ENCODE data around the gene TBC1D2.
"Not testable (repeated sequence)": the region's sequence is repeated elsewhere in the genome, so short reads cannot be mapped to it uniquely, and the experiment has no call there.

TBC1D2 gene

DNA sequence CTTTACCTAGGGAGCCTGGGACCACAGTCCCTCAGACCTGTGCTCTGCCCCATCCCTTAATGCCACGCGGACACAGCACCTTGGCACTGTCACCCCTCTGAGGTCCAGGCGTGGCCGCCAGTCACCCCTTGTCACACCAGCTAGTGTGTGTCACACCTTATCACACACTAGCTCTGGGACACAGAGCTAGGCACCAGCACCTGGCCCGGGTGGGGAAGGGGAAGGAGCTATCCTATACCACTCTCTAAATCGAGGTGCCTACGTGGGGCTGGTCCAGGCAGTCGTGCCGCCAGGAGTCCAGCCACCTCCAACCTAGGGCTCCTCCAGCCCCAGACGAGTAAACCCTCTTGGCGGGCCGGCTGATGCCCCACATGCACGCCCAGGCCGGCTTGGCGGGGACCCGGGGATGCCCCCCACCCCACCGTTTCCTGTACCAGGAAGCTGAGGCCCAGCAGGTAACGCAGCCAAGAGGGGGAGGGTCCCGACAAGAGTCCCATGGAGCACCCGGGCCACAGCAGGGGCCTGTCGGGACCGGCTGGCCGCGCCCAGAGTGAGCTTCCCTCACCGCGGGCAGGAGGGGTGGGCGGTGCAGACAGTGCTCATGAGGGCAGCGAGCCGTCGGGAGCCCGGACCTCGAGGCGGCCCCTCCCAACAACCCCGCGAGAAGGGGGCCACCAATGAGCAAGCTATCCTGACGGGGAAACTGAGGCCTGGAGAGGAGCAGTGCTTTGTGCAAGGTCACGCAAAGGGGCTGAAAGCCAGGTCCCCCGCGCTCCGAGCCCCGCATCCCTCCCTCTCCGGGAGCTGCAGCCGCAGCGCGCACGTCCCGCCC is 63.6 kb downstream of the TBC1D2 start:
- no peak for DNase-seq (ENCODE audit: low spot score)

DNA sequence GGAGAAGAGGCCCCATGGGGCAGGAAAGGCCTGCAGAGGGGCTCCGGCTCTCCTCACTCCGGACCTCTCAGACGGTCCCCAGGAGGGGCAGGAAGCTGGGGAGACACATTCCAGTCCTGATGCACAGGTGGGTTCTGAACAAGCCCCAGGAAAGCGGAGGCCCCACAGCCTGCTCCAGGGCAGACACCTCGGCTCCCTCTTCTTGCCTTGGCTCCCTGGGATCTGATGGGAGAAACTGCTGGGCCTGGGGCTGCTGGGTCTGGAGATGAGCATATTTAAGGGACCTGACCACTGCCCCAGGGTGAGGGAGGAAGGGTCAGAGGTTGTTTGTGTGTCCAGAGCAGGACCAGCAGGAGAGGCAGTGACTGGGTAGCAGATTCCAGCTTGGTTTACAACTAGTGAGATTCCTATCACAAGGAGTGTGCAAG is 64.3 kb downstream of the TBC1D2 start:
- DNase-seq (ENCODE audit: low spot score): no peak

DNA sequence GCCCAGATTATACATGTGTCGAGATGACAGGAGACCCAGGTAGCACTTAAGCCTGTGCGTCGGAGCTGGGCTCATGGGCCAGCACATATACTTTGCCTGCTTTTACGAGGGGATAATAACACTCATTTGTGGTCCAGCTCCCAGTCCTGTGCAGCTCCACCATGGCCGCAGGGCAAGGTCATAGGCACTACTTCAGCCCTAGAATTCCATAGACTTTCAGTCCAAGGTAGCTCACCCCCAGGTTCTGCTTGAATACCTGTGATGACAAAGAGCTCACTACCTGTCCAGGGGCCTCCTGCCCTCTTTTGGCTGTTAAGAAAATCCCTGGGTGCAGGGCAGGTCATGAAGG is 64.7 kb downstream of the TBC1D2 start:
- no peak for DNase-seq (ENCODE audit: low spot score)

DNA sequence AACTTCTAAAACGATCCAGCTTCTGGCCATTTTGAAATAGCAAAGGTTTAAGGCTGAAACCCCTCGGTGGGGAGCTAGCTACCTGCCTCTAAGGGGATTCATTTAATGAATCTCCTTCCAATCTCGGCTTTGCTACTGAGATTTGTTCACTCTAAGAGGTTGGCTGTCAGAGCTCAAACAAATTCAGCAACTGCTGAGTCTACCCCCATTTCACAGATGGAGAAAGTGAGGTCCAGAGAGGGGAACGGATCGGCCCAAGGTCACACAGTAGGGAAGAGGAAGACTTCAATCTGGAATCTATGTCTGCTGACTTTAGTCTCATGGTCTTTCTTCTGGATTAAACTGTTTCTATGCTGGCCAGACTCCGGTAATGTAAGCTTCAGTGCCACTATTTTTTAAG is 66.0 kb downstream of the TBC1D2 start:
- DNase-seq (ENCODE audit: low spot score): no peak

DNA sequence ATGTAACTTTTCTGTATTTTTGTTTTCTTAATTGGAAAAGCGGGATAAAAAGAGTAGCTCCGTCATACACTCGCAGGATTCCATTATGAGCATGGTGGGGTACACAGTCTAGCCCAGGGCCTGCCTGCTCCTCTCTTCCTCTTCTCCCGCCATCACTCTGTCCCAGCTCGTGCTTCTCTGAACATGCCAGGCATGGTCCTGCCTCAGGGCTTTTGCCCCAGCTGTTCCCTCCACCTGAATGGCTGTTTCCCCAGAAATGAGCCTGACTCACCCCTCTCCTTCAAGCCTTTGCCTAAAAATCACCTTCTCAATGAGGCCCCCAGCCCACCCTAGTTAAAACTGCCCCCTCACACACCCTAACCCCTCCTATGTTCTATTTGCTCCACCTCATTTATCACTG is 67.5 kb downstream of the TBC1D2 start:
- DNase-seq (ENCODE audit: low spot score): no peak

DNA sequence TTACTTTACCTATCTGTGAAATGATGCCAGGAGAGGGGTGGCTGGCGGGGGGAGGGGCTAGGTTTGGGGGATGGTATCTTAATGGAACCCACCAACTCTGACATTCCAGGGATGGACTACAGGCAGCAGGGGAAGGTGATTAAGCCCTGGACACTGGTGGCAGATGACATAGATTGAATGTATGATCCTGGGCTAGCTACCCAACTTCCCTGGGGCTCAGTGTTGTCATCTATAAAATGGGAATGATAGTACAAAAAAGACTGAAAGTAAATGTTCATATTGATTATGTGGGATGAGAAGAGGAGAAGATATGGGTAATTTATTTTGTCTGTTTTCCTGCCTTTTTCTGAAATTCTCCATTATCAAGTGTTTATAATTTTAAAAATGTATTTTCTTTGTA is 69.2 kb downstream of the TBC1D2 start:
- no peak for DNase-seq (ENCODE audit: low spot score)

DNA sequence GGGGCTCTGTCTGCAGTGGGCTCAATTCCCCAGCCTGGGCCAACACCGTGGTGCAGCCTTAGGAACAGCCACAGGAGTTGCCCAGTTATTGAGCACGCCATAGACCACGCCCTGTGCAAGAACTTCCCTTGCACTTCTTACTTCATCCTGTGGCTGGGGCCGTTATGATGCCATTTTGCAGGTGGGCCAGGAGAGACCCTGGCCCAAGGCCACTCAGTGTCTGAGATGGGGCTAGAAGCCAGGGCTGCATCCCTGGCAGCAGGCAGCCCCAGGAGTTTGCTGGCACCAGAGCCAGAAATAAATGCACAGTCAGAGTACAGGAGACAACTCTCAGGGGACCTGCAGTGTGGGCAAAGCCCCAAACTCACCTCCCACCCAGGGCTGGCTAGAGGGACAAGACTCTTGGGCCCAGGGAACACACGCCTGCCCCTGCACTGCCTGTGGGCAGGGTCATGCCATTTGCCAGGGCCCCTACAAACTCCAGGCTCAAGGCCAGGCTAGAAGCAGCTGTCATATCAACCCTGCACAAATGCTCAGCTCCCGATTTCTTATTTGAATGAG is 69.8 kb downstream of the TBC1D2 start:
- no peak for DNase-seq (ENCODE audit: low spot score)

DNA sequence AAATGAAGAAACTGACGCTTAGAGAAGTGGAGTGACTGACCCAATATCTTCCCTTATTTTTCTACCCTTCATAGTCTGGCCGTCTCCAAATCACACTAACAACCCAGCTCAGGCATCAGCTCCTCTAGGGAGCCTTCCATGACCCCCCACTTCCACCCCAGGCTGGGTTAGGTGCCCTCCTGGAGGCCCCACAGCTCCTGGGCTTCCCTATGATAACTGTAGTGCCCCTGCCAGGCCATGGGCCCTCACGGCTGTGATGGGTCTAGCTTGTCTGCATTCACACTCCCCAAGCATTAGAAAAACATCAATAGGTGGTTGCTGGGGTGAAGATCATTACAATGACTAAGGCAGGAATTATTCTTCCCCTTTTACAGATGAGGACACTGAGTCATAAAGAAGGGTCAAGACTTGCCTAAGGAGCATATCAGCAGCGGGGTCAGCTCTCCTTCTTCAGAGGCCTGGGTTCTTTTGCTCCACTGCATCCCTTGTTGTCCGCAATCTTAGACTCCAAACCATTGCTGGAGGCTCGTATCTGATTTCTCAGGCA is 70.4 kb downstream of the TBC1D2 start:
- no peak for DNase-seq (ENCODE audit: low spot score)

DNA sequence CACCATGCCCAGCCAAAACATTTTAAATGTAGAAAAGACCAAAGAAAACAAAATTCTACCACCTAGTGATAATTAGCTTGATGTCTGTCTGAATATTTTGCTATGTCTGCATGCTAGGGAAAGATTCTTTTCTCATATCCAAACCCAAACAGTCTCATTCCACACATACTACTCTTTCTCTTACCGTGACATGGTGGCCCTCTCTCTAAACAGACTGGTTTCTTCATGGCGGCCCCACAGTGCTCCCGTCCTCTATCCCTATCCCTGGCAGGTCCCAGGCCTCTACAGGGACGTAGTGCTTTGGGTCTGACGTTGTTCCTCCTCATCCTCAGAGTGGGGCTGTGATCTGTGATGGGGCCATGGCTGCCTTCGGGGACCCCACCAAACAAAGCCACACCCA is 71.1 kb downstream of the TBC1D2 start:
- DNase-seq (ENCODE audit: low spot score): no peak

DNA sequence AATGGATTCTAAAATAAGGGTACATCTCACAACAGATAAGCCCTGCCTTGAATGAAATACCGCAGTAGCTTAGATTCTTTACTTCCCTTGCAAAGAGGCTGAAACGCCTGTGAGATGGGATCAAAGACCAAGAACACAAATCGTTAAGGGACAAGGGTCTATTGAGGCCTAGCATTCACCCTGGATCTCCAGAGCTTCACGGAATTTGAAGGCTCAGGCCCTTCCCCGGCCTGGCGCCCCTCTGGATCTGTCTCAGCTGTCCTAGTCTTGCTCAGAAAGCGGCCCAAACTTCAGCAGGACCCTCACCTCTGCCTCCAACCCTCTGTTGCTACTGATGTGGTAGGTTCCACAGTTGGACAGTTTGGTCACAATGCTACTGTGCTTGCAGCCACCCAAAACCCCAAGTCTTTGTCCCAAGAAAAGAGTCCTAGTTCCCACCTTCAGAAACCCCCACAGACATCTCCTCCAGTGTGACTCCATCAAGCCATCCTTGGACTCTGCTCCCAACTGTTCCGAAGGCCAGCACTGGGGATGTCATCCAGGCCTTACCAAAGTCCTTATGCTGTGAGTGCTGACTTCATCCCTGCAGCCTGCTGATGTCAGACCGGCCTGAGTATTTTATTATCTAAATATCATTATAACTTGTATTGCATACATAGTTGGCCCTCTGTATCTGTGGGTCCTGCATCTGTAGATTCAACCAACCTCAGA is 72.4 kb downstream of the TBC1D2 start:
- DNase-seq (ENCODE audit: low spot score): no peak

DNA sequence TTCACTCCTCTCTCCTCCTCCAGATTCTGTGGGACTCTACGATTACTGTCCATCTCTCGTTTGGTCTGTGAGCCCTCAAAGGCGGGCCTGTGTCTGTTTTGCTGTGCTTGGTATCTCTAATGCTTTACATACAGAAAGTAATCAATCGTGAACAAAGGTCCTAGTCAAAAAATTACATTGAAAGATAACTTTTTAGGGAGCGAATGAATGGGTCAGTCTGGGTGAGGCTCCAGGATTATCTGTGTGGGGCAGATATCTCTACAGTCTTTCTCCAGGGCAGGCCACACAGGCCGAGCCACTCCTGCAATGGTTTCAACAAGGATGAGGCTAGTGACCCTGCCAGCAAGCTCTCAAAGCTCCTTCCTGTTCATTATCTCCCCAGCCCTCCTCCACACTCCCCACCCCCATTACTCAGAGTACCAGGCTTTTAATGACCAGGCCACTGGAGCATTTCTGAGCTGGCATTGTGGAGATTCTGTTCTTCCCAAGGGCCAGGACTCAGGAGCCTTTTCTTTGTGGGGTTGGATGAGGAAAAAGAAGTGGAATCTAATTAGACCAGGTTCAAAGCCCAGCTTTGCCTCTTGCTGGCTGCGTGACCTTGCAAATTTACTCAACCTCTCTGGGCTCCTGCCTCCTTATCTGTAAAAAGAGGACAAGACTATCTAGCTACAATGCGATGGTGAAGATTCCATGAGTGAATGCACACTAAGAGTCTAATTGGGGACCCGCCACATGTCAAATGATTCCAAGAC is 73.2 kb downstream of the TBC1D2 start:
- no peak for DNase-seq (ENCODE audit: low spot score)

DNA sequence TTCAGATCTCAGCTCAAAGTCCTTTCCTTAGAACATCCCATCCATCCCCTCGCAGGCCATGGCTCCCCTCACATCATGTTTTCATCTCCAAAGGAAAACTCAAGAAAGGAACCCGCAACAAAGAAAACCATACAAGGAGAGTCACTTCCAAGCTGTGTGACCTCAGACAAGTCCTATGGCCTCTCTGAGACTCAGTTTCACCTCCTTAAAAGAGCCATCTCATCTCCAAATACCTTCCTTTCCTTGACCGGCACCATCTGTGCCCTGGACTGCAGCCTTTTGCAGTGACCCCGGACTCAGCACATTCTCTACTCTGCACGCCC is 73.7 kb downstream of the TBC1D2 start:
- no peak for DNase-seq (ENCODE audit: low spot score)

DNA sequence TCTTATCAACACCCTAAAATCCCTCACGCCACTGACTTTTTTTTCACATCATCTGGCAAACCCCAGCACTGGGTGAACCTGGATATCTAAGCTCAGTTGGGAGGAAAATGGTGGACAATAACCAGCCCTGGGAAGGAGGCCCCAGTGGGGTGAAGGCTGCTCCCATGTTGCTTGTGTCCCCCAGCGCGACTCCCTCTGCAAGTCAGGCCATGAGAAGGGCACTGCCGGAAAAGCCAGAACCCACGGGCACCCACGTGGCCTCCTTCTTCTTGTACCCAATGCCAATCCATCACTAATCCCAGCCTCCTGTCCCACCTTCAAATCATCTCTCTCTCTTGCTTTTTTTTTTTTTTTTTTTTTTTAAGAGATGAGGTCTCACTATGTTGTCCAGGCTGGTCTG is 74.5 kb downstream of the TBC1D2 start:
- DNase-seq (ENCODE audit: low spot score): no peak

DNA sequence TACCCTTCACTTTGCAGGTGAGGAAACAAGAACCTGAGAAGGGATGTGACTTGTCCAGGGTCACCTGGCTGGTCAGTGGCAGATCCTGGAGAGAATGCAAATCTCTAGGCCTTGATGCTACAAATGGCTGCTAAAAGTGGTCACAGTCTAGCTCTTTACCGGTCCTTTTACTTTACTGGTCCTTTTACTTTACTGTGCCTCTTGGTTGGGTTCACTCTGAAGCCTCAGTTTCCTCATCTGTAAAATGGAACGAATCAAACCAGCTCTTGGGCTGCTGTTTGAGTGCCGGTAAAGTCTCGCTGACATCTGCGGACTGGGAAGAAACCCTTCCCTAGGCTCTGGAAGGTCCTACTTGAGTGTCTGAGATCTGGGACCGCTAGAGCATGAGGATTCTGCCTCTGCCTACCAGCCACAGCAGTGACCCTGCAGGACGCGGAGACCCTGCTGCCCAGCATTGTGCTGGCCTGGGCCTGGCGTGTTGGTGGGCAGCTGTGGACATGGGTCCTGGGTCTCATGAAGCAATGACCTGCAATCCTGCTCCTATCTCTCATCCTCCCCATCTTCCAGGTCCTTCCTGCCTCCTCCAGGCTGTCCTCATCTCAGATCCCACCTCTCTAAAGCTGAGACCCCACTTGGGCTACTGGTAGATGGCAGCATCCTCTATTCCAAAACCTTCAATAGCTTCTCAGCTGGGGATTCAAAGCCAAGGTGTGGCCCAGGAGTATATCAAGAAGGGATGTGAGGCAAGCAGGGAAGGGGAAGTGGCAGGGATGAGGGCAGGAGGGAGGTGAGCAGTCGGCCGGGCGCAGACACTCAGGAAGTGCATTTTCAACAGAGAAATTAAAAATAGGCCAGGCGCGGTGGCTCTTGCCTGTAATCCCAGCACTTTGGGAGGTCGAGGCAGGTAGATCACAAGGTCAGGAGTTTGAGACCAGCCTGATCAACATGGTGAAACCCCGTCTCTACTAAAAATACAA is 76.3 kb downstream of the TBC1D2 start:
- DNase-seq (ENCODE audit: low spot score): no peak

DNA sequence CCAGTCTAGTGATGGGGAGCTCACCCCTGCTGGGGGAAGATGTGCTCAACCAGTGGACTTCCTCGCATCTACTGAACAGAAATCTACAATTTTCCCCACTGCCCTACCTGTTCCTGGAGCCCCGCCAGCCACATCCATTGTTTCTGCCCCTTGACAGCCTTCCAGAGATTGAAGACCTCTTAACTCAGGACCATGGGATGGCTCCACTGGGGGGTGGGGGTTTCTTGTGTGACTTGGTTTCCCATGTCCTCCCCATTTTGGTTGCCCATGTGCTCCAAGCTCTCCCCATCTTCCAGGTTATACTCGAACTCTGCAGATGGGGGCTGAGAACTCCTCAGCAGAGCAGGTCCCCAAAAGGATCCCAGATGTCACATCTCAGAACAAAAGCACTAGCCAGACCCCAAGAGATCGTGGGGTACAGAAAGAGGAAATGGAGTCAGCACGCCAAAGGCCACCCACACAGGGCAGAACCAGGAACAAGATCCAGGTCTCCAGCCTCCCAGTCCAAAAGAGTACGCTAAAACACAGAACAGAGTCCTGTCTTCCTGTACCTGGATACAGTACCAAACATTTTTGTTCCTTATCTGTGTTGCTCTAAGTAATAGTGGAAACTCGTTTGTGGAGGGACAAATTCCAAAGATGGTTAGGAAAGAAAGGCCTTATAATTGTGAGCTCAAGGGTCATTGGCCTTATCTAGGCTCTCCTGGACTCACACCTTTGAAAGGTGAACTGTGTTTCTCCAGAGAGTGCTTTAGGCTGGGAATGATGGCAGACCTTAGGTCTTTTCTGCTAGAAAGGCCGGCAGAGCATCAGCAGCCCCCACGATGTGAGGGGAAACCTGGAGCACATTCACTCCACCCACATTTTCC is 78.8 kb downstream of the TBC1D2 start:
- DNase-seq (ENCODE audit: low spot score): no peak

DNA sequence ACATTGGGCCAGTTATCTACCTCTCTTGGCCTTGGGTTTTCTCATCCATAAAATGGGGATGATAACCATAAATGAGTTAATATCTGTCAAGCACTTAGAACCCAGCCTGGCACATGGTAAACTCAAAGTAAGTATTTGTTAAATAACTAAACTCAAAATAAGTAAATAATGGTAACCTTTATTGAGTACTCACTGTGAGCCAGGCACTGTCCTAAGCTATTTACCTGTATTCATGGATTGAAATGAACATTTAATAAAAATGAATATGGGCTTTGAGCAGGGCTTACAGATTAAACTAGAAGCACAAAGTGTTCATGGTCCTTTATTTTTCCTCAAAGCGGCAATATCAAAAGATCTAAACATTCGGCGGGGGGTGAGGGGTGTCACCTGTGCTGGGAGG is 79.7 kb downstream of the TBC1D2 start:
- no peak for DNase-seq (ENCODE audit: low spot score)

DNA sequence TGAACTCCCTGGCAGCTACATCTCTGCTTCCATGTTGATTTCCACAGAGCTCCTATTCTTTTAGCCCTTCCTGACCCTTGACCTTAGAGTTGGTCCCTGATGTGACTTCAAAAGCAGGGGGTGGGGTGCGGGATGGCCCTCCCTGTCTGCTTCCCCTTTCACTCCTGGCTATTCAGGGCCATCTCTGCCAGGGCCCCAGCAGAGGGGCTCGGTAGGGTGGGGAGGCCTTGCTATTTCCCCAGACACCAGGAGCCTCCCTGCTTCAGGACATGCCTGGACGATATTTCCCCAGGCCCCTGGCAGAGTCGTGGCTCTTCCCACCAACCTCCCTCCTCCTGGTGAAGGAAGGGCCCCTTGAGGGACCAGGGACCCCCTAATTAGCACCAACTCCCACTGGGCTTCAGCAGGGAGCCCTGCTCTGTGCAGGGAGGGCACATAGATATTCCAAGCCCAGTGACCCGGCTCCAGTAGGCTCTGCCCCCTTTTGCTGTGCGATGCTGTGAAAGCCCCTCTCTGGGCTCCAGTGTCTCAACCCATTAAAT is 80.3 kb downstream of the TBC1D2 start:
- no peak for DNase-seq (ENCODE audit: low spot score)

DNA sequence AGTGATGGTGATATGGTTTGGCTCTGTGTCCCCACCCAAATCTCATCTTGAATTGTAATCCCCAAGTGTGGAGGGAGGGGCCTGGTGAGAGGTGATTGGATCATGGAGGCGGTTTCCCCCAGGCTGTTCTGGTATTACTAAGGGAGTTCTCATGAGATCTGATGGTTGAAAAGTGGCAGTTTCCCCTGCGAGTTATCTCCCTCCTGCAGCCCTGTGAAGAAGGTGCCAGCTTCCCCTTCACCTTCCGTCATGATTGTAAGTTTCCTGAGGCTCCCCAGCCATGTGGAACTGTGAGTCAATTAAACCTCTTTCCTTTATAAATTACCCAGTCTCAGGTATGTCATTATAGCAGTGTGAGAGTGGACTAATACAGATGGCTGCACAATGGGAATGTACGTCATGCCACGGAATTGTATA is 80.9 kb downstream of the TBC1D2 start:
- DNase-seq (ENCODE audit: low spot score): not testable (repeated sequence)

DNA sequence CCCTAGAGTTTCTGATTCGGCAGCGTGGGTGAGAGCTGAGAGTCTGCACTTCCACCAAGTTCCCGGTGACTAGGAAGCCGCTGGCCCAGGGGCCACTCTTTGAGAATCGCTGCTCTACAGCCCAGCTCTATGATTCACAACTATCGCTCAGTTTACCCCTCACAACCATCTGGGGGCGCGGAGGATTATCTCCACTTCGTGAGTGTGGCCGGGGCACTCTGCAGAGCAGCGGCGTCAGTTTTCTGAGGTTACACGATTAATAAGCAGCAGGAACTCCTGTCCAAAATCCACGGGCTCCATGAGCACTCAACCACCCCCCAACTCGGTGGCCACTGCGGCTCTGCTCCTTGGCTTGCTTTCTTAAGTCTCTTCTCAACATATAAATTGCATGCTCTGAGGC is 82.3 kb downstream of the TBC1D2 start:
- no peak for DNase-seq (ENCODE audit: low spot score)

DNA sequence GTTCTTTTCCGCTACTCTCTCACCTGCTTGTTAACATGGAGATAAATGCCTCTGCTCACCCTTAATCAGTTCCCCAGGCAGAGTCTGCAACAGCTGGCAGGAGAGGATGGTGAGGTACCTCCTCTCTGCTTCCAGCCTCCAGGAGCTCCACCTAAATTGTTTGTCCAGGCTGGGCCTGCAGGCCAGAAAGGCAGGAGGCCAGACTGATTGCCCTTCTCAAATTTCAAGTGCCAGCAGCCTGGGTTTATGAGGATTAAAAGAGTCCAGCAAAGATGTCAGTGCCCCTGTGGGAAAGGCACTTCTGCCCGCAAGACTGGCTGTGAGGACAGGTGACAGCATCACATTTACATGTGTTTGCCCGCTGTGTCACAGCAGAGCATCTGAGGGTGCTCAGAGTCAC is 82.8 kb downstream of the TBC1D2 start:
- no peak for DNase-seq (ENCODE audit: low spot score)
